ENCODE measurements around the gene GOSR2.
"Not testable (repeated sequence)": the region's sequence is repeated elsewhere in the genome, so short reads cannot be mapped to it uniquely, and the experiment has no call there.

Gene GOSR2

GRCh38 chr17:46968224-46968834 lies 45.4 kb downstream of the GOSR2 start:
- DNase-seq, result no peak

- DNase-seq, result no peak
Measured at GRCh38 chr17:46968896-46969295, 45.9 kb downstream of the GOSR2 start.

DNA sequence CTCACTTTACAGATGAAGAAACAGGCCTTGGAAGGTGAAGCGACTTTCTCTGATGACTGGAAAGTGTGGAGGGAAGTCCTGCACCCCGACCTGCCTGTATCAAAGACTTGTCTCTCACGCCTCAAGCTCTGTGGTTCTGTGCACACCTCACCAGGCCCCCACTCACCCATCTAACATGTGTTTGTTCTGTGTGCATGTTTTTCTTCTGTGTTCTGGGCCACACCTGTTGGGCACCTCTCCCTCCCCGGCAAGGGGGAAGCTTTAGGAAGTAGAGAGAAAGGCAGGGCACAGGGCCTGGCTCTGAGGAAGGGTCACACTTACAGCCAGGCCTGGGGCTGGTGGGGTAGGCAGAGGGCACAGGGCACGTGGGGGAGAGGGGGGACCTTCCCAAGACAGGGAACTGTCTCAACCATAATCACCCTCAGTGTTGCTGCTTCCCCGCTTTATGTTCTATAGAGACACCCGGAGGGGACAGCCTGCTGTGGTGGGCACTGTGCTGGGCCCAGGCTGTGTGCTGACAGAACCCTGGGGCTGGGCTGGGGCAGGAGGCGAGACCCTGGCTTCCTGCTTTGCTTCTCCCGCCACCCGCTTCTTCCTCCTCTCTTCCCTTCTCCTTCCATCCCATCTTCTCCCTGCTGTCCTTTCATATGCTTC lies 48.8 kb downstream of the GOSR2 start:
- no peak for DNase-seq

DNA sequence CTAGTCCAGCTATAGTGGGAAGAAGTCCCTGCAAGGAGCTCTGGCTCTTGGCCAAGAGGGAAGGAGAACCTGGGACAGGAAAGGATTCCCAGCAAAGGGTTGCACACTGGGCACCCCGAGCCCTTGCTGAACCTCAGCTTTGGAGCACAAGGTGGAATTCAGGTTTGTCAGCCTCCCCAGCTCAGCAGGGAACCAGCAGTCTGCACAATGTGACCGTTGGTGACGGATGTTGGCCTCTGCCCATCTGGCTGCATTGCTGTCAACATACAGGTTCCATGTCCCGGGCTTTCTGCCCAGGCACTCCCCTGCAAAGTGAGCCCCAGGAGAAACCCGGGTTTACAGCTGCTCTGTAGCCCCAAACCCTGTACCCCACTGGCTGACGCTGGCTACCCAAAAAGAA lies 49.4 kb downstream of the GOSR2 start:
- DNase-seq, result no peak

DNA sequence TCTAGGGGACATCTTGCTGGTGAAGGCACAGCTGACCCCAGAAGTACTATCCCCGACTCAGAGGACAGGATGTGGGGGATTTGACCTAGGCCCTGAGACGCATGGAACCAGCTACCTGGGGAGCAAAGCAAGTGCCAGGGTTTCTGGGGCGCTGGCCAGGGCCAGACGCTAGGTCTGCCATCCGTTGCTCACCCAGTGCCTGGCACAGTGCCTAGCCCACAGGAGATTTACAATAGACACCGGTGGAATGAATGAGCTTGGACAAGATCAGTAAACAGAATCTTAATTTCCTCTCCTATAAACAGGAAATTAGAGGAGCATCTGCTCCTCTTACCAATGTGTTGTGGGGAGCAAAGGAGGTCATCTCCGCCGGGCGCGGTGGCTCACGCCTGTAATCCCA lies 51.1 kb downstream of the GOSR2 start:
- no peak for DNase-seq

DNA sequence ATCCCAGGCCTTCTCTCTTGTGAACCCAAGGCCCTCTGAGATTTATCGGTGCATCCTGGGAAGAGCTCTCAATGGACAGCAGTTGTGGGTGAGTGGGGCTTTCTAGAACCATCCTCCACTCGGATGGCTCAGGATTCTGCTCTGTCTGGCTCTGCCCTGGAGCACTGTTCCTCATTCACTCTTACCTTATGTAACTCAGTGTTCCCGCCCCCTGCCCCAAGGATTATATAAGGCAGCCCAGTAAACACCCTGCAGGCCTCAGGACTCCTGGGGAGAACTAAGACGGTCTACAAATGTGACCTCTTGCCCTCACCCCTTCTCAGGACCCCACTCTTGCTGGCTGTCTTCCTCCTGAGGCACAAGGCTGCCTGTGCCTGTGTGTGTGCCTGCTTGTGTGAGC lies 52.3 kb downstream of the GOSR2 start:
- no peak for DNase-seq

DNA sequence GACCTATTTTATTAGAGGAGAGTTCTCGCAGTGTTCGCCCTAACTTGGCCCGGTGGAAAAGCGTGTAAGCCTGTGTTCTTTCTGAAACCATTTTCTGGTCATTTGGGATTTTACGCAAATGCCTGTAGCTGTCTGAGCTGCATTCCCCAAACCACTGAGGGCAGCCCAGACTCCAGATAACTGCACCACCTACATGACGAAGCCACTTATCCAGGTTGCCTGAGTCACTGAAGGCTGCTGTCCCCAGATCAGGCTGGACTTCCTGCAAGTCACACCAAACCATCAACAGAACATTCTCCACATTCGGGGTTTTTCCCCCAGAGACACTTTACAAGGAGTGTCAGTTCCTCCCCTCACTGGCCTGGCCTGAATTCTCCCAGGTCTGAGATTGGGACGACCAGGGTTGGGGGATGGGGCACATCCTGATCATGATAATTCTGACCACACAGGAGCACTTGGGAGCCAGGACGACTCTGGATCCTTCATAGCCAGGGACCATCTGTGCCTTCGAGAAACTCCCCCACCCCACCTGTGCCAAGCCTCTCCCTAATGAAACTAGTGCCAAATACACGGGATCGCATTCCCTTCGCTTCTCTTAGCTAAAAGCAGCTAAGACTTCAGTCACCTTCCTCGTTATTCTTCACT lies 53.8 kb downstream of the GOSR2 start:
- DNase-seq, result no peak

DNA sequence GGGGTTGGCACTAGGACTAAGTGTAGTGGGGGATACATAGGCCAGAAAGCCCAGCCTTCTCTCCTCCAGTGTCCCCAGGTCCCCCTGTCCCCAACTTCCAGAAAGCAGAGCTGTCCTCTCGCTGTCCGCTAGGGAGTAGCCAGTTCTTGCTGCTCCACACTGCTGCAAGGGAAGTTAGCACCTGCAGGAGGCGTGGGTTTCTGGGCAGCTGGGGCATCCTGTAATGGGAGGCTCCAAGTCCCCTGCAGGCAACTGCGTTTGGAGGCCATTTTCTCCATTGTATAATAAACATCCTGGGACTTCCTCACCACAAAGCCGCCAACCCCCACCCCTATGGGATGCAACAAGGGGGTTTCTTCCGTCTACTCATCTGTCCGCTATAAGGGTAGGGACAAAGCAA lies 54.4 kb downstream of the GOSR2 start:
- no peak for DNase-seq

DNA sequence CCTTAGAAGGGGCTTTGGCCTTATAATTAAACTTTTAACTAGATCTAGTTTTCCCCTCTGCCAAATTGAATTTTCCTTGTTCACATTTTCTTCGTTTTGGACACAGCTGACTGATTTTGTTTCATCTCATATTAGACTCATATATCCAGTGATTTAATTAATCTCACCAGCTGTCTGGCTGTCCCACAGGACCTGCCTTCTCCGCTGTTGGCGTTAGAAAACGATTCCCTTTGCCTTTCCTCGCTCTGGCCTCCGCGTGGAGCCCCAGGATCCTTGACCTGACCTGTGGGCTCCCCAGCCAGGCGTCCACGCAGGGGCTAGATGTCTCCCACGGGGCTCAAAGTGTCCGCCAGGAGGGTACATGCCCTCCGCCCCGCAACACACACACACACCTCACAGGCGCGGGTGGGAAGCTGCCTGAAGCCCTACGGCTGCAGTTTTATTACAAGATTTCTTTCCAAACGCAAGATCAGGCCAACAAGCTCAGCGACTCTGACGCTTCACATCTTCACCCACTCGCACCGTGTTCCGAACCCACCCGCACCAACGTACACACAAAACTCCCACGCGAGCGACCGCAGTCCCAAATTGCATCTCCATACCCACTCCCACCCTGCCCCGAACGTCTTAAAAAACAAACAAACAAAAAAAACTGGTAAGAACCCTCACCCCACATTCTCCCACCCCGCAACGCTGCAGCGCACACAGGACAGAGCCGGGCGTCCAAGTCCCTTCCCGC lies 55.0 kb downstream of the GOSR2 start:
- DNase-seq, result no peak

GRCh38 chr17:46978489-46979146 lies 55.7 kb downstream of the GOSR2 start:
- peak; percentile 10 for DNase-seq

DNA sequence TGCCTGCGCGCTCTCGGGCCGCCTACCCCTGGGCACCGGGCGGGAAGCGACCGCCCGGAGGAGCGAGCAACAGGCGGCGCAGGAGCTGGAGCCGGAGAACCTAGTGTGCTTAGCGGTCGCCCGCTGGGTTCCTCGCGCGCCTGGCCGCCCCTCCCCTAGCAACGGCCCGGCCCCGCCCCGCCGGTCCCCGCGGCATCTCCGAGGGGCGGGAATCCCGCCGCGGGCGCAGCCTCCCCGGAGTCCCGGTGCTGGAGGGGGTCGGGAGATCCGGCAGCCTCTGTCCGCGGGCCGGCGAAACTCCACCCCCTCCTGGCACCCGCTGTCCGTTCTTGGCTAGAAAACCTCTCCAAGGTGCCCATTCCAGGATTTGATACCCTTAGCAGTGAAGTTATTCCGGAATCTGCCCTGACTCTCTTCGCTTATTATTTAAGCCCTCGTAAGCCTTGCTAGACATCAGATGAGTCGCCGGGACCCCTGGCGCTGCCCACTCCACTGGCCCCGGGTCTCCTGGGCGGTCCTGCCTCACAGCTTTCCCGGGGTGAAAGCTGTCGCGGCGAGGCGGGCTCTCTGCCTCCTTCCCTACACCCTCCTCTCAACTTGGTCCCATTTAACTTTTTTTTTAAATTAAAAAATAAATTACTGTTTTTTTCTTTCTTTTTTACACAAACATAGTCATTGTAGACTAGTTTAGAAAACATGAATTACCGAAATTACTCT lies 56.3 kb downstream of the GOSR2 start, which contains the start of gene RPRML:
Gene RPRML (minus strand): TSS at position 107 of the 717 bp plus-strand sequence. CDS start 246 bp downstream, outside the sequence.
- peak; percentile 28 for DNase-seq

DNA sequence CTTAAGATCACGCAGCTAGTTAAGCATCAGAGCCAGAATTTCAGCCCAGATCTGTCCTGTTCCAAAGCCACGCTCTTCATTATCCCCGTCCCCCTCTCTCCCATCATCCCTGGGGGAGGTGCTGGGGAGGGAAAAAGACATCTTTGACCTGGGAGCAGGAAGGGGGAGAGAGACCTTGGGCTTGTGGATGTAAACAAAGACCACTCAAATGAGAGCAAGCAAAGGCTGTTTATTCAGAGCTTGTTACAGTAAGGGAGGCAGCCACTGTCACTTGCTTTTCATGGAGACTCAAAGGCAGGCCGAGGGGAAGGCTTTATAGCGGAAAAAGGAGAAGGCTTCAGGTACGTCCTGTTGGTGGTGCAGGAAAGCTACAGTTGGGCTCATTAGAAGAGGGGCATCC lies 59.6 kb downstream of the GOSR2 start:
- DNase-seq, result no peak

DNA sequence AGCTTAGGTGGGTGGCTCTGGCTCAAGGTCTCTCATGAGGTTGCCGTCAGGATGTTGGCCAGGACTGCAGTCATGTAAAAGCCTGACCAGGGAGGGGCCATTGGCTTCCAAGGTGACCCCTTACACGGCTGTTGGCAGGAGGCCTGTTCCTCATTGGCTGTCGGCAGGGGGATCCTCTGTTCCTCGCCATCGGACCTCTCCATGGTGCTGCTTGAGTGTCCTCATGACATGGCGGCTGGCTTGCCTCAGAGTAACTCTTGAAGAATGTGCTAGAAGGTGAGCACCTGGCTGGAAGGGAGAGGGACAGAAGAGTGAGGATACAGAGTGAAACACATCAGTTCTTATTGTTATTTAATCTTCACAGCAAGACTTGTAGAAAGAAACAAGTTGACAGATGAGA lies 60.8 kb downstream of the GOSR2 start:
- no peak for DNase-seq

DNA sequence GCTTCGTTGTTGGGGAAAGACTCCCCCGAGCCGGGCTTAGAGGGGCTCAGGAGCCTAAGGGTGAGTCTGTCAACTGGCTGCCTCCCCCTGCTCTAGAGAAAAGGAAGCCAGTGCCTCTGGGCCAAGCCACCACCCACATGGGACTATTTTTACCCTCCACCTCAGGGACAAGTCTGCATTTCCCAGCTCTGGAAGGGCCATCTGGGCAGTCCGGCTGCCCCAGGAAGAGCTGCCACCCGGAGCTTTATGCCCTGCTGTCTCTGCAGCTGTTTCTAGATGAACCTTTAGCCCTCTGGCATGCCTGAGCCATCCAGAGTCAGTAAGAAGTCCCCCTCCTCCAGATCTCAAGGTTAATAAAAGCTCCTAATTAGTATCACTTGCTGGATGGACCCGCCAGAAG lies 61.4 kb downstream of the GOSR2 start:
- no peak for DNase-seq

GRCh38 chr17:46984892-46985291 lies 61.9 kb downstream of the GOSR2 start:
- no peak for DNase-seq

DNA sequence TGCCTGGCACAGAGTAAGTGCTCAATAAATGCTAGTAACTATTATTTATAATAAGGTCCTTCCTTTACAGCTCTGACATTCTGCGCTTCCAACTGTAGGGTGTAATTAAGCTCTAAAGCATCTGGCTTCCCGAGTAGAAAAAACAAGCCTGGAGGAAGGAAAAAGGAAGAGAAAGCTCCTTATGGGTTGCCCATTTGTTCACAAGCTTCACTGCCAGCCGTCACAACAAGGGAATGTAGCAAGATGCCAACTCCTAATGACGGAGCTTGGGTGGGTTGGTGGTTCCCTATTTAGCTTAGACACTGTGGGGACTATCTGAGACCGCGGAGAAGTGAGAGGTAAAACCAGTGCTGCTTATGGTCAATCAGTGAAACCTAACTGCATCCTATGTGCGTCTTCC lies 63.4 kb downstream of the GOSR2 start:
- no peak for DNase-seq

GRCh38 chr17:46987927-46988326 lies 65.0 kb downstream of the GOSR2 start:
- DNase-seq, result not testable (repeated sequence)

DNA sequence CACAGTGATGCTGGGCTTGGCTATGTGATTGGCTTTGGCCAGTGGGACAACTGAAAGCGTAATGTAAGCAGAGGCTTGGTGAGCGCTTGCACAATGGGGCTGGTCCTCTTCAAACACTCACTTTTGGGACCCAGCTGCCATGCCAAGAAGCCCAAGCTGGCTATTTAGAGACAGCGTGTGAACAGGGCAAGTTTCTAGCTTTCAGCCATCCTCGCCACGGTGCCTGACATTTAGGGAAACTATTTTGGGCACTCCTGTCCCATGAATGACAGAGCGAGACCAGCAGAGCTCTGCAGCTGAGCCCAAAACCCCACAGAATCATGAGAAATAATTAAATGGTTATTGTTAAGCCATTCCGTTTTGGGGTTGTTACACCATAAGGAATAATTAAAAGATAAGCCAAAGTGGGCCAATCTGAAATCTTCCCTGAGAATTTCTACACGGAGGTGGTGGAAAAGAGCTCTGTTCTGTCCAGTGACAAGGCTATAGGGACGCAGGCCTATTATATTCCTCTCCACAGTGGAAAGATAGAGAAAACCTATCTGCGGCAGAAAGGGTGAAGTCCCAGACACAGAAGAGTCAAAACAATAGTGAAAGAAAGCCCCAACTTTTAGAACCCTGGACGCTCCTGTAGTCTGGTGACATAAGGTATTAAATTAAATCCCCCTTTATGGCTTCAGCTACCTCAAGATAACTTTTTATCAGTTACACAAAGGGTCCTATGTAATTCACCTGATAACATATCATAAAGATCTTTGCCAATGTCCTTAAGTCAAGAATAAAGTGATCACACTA lies 66.9 kb downstream of the GOSR2 start:
- DNase-seq, result no peak

- DNase-seq, result no peak
Measured at GRCh38 chr17:46991617-46992016, 68.7 kb downstream of the GOSR2 start.
